Karpas-422 (cell line): ENCODE results near the gene PTPRM. TPM values are rescaled to one million over a fixed set of nuclear protein-coding genes. Genes with fewer than 3 reads are reported as not detected.

Experiments
- DNase-seq: peaks from one replicate; pipeline ENCODE4 v3.0.0-alpha.2; 2015
- H2AFZ ChIP-seq: fragments of 200-600 bp; sonication (generic); 2 replicates; pipeline ENCODE4 v1.6.1; 2014; ENCODE audit warnings: antibody characterized with exemption, low read length, mixed read lengths
- H3K27ac ChIP-seq: fragments of 200-600 bp; sonication (generic); 2 replicates; pipeline ENCODE4 v1.5.1; 2014; ENCODE audit warnings: mild to moderate bottlenecking, low read length, moderate library complexity
- H3K27me3 ChIP-seq: fragments of 200-600 bp; sonication (generic); 2 replicates; pipeline ENCODE4 v1.6.1; 2014; ENCODE audit warnings: low read length, mixed read lengths
- H3K36me3 ChIP-seq: fragments of 200-600 bp; sonication (generic); 2 replicates; pipeline ENCODE4 v1.6.1; 2014; ENCODE audit warnings: low read length, mixed read lengths; ENCODE audit not compliant: insufficient read depth
- H3K4me1 ChIP-seq: fragments of 200-600 bp; sonication (generic); 2 replicates; pipeline ENCODE4 v1.6.1; 2014; ENCODE audit warnings: mild to moderate bottlenecking, low read length, mixed read lengths
- H3K4me2 ChIP-seq: fragments of 200-600 bp; sonication (generic); 2 replicates; pipeline ENCODE4 v1.6.1; 2014; ENCODE audit warnings: low read length, low read depth, mild to moderate bottlenecking; ENCODE audit not compliant: poor library complexity, severe bottlenecking
- H3K4me3 ChIP-seq: fragments of 200-600 bp; sonication (generic); 2 replicates; pipeline ENCODE4 v1.5.1; 2014; ENCODE audit warnings: mild to moderate bottlenecking, antibody characterized with exemption, low read length, mixed read lengths
- H3K79me2 ChIP-seq: fragments of 200-600 bp; sonication (generic); 2 replicates; pipeline ENCODE4 v1.6.1; 2014; ENCODE audit warnings: mild to moderate bottlenecking, low read length, mixed read lengths
- H3K9ac ChIP-seq: fragments of 200-600 bp; sonication (generic); 2 replicates; pipeline ENCODE4 v1.6.0; 2014; ENCODE audit warnings: low read length
- H3K9me2 ChIP-seq: fragments of 200-600 bp; sonication (generic), shearing (Covaris generic); replicated peaks from 2 replicates; pipeline ENCODE4 v1.6.0; 2014; ENCODE audit warnings: mild to moderate bottlenecking, low read length, moderate library complexity; ENCODE audit not compliant: insufficient read depth
- H3K9me3 ChIP-seq: fragments of 300-700, 200-600 bp; sonication (generic); 2 replicates; pipeline ENCODE4 v1.6.1; 2014; ENCODE audit warnings: low read length, mixed read lengths
- H4K20me1 ChIP-seq: fragments of 200-600 bp; sonication (generic); 2 replicates; pipeline ENCODE4 v1.6.1; 2014; ENCODE audit warnings: mild to moderate bottlenecking, antibody characterized with exemption, low read length, low read depth; ENCODE audit not compliant: insufficient read depth
- total RNA-seq: library from RNA; depleted of rRNA; stranded (reverse); fragments of >200 nt; shearing (Covaris generic); gene quantifications from 2 replicates; pipeline ENCODE4 v1.2.3, GENCODE V29; 2014; ENCODE audit warnings: low replicate concordance

The PTPRM gene
- total RNA-seq, 1 experiment from 2014 or later = not detected

DNA sequence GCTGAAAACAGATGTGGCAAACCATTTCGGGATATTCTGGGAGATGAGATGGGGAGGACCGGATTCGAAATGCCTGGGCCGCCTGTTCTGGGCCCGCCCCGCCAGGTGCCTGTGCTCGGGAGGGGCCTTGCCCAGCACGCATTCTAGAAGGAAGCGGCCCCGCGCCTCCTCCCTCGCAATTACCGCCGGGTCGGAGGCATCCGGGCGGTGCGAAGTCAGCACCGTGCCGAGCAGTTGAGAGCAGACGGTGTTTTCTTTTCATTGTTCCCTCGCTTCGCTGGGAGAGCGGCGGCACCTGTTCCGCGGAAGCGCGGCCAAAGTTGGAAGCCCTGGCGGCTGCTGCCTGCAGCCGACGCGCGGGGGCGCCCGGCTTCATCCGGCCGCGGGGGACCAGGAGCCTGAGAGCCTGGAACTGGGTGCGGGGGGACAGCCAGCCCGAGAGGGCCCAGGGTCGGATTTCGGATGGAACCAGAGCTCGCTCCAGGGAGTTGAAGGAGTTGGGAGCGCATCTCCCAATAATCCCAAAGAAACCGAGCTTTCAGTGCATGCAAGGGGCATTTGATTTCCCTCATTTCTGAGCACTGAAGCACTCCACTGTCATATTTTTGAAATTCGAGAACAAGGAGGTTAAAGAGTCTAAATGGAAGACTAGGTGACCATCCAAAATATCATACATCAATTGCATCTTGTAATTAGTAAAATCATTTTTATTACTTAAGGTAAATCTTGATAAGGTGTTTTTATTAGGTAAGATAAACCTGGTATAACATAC lies 800.3 kb downstream of the PTPRM start:
- H3K4me2 ChIP-seq = no peak overlapping the region
- H3K27ac ChIP-seq = no peak overlapping the region
- H2AFZ ChIP-seq = no peak overlapping the region

DNA sequence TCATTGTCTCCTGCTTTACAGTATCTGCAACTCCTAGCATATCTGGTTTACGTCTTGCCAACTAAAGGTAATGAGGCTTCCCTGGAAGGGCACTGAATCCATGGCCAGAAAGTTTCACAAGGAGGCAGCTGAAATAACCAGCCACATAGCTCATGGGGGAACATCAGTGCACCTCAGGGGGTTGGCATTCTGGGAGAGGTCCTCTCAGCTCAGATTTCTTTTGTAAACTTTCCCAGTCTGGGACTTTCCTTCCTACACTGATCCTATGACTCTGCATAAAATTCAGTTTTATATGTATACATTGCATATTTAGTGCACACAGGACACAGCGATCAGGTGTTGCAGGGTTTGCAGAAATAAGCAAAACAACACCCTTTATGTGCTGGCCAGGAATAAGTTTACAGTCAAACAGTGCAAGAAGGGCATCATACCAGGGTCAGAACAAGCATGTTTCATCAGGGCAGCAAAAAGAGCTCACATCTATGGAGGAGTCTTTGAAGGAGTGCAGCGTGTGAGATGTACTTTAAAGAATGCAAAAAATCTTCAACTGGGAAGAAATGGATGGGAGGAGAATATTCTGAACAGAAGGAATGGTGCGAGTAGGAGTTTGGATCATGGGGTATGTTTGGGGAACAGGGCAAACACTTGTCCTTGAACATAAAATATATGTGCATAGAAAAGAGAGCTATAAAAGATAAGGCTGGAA lies 801.5 kb downstream of the PTPRM start:
- H3K9me2 ChIP-seq = no peaks in the 10 kb centered on the region
- H2AFZ ChIP-seq = no peak overlapping the region
- H3K4me3 ChIP-seq = no peak overlapping the region
- H4K20me1 ChIP-seq = no peaks in the 10 kb centered on the region
- H3K79me2 ChIP-seq = no peaks in the 10 kb centered on the region
- H3K36me3 ChIP-seq = no peaks in the 10 kb centered on the region
- no peaks in the 10 kb centered on the region for H3K9me3 ChIP-seq
- no peaks in the 10 kb centered on the region for H3K4me1 ChIP-seq
- no peaks in the 10 kb centered on the region for H3K27me3 ChIP-seq
- no peak overlapping the region for H3K9ac ChIP-seq
- no peak overlapping the region for H3K4me2 ChIP-seq
- DNase-seq = no peak
- H3K27ac ChIP-seq = no peak overlapping the region

More for the DNA sequence above, 800.3 kb downstream of the PTPRM start:
- Histone ChIP-seq H3K9me3 (no peaks in the 10 kb centered on the region), H3K4me3 (no peak overlapping the region), H4K20me1 (no peaks in the 10 kb centered on the region), H3K79me2 (no peaks in the 10 kb centered on the region), H3K27me3 (no peaks in the 10 kb centered on the region), H3K36me3 (no peaks in the 10 kb centered on the region), H3K9me2 (no peaks in the 10 kb centered on the region), H3K4me1 (no peaks in the 10 kb centered on the region), H3K9ac (no peak overlapping the region)
- DNase-seq = no peak

DNA sequence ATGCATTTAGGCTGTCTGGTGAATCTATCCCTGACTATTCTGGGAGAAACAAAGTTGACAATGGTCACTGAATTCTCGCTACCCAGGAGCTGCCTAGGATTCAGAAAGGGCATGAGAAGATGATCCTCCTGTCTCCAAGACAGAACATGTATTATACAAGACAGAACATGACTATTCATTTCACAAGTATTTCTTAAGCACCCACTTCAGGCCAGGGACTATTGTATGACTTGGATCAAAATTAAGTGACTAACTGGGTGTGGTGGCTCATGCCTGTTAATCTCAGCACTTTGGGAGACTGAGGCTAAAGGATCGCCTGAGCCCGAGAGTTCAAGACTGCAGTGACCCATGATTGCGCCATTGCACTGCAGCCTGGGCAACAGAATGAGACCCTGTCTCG lies 806.4 kb downstream of the PTPRM start:
- H3K4me1 ChIP-seq = no peaks in the 10 kb centered on the region
- no peak overlapping the region for H3K4me2 ChIP-seq
- H3K9ac ChIP-seq = no peak overlapping the region
- H2AFZ ChIP-seq = no peak overlapping the region
- no peaks in the 10 kb centered on the region for H3K36me3 ChIP-seq
- no peak overlapping the region for H3K4me3 ChIP-seq
- H3K27ac ChIP-seq = no peak overlapping the region
- no peaks in the 10 kb centered on the region for H3K79me2 ChIP-seq
- DNase-seq = no peak
- no peaks in the 10 kb centered on the region for H3K27me3 ChIP-seq
- H3K9me3 ChIP-seq = no peaks in the 10 kb centered on the region
- no peaks in the 10 kb centered on the region for H3K9me2 ChIP-seq
- H4K20me1 ChIP-seq = no peaks in the 10 kb centered on the region

DNA sequence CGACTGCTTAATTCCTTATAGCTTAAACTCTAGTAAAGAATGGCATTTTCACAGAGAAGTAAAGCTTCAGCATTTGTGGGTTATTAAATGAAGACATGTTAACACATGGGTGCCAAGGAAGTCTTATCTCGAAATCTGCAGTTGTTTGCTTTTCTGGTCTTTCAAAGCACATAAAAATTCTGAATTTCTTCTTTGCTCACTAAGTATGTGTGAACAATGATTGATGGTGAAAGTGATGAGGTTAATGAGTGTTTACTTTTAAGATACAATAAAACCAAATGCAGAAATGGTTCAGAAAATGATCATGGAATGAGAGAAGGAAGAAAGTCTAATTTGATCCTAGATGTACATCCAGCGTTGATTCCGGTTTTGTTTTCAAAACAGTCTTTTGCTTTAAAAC lies 807.6 kb downstream of the PTPRM start:
- H3K27ac ChIP-seq = no peak overlapping the region
- no peaks in the 10 kb centered on the region for H3K27me3 ChIP-seq
- no peaks in the 10 kb centered on the region for H3K9me2 ChIP-seq
- H2AFZ ChIP-seq = no peak overlapping the region
- H3K36me3 ChIP-seq = no peaks in the 10 kb centered on the region
- no peaks in the 10 kb centered on the region for H3K79me2 ChIP-seq
- H3K9ac ChIP-seq = no peak overlapping the region
- no peak overlapping the region for H3K4me2 ChIP-seq
- H3K9me3 ChIP-seq = no peaks in the 10 kb centered on the region
- H4K20me1 ChIP-seq = no peaks in the 10 kb centered on the region
- no peaks in the 10 kb centered on the region for H3K4me1 ChIP-seq
- no peak for DNase-seq
- H3K4me3 ChIP-seq = no peak overlapping the region

DNA sequence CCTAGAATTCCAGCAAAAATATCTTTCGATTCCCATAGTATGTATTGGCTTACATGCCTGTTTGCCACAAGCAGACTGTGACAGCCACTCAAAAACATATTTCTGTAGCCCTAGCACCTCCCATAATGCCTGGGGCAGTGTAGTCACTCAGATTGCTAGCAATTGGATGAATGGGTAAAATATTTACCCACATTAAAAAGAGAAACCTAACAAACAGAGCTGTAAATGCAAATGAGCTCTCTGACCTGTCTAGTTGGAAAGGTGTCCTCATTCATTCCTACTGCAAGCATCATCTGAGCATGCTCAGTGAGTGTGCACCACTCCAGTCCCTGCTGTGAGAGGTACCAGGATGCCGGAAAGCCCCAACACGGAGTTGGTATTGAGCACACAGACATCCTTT lies 808.1 kb downstream of the PTPRM start:
- no peak overlapping the region for H3K4me2 ChIP-seq
- no peaks in the 10 kb centered on the region for H3K79me2 ChIP-seq
- H4K20me1 ChIP-seq = no peaks in the 10 kb centered on the region
- no peak overlapping the region for H3K4me3 ChIP-seq
- H3K4me1 ChIP-seq = no peaks in the 10 kb centered on the region
- H3K27ac ChIP-seq = no peak overlapping the region
- H3K9me3 ChIP-seq = no peaks in the 10 kb centered on the region
- no peak overlapping the region for H2AFZ ChIP-seq
- H3K9ac ChIP-seq = no peak overlapping the region
- H3K36me3 ChIP-seq = no peaks in the 10 kb centered on the region
- H3K27me3 ChIP-seq = no peaks in the 10 kb centered on the region
- no peak for DNase-seq
- H3K9me2 ChIP-seq = no peaks in the 10 kb centered on the region

DNA sequence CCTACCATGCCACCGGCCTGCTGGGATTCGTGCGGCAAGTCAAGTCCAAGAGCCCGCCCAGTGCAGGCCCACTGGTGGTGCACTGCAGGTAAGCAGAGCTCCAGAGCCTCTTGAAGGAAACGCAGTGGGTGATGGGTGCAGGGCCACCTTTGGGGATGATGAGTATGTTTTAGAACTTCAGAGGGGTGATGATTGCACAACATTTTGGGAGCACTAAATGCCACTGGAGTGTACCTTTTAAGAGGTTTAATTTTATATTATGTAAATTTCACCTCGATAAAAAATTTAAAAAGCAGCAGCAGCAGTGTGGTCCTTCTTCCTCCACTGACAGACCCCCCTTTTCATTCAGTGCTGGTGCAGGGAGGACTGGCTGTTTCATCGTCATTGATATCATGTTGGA lies 809.0 kb downstream of the PTPRM start:
- Histone ChIP-seq H3K27ac (no peak overlapping the region), H3K79me2 (no peaks in the 10 kb centered on the region), H3K4me3 (no peak overlapping the region), H3K9ac (no peak overlapping the region), H3K4me1 (no peaks in the 10 kb centered on the region), H4K20me1 (no peaks in the 10 kb centered on the region), H3K4me2 (no peak overlapping the region), H3K27me3 (no peaks in the 10 kb centered on the region), H3K9me2 (no peaks in the 10 kb centered on the region), H3K36me3 (no peaks in the 10 kb centered on the region), H3K9me3 (no peaks in the 10 kb centered on the region), H2AFZ (no peak overlapping the region)
- DNase-seq = no peak

DNA sequence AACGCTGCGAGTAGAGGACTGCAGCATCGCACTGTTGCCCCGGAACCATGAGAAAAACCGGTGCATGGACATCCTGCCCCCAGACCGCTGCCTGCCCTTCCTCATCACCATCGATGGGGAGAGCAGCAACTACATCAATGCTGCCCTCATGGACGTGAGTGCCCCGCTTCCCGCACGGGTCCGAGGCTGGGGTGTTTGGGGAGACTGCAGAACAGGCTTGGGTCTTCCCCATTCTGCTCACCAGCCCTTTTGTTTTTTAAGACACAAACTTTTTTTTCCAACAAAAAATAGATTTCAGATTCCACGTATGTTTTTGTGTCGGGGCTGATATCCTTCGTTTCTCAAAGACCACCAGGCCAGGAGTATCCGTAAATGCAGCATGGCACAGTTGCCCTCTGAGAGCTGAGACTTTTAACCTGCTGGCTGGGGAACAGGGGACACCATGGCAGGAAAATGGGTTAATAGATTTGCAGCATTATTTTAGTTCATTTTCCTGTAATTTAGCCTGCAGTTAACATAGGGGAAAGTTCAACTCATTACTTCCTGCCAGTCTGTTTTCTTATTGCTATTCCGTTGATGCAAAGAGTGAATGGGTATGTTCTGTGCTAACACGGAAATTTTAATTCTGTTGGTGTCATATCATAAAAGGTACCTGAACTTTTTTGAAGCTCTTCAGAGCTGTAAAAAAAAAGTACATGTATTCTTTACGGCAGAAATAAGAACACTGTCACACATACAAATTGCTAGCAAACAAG lies 812.2 kb downstream of the PTPRM start:
- H3K4me3 ChIP-seq = no peak overlapping the region
- no peaks in the 10 kb centered on the region for H3K9me2 ChIP-seq
- H4K20me1 ChIP-seq = no peaks in the 10 kb centered on the region
- no peak for DNase-seq
- H3K27ac ChIP-seq = no peak overlapping the region
- no peaks in the 10 kb centered on the region for H3K79me2 ChIP-seq
- no peaks in the 10 kb centered on the region for H3K27me3 ChIP-seq
- no peak overlapping the region for H3K9ac ChIP-seq
- no peak overlapping the region for H2AFZ ChIP-seq
- no peak overlapping the region for H3K4me2 ChIP-seq
- H3K4me1 ChIP-seq = peaks cover 9% of the 10 kb centered on the region
- H3K36me3 ChIP-seq = no peaks in the 10 kb centered on the region
- no peaks in the 10 kb centered on the region for H3K9me3 ChIP-seq

DNA sequence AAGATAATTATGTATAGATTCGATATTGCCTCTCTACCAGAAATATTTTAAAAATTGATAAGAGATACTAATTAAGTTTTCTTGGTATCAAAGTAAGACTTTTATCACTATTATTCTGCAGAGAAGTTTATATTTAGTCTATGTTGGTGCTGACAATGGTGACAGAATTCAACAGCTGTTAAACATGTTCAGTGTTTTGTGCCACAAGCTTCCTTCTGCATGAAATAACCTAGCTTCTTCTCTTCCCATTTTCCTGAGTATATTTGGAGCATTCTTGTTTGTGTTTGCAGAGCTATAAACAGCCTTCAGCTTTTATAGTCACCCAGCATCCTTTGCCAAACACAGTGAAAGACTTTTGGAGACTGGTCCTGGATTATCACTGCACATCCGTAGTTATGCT lies 812.9 kb downstream of the PTPRM start:
- H4K20me1 ChIP-seq = no peaks in the 10 kb centered on the region
- no peak overlapping the region for H2AFZ ChIP-seq
- H3K4me1 ChIP-seq = peaks cover 9% of the 10 kb centered on the region
- no peaks in the 10 kb centered on the region for H3K79me2 ChIP-seq
- no peaks in the 10 kb centered on the region for H3K9me2 ChIP-seq
- H3K27me3 ChIP-seq = no peaks in the 10 kb centered on the region
- H3K4me2 ChIP-seq = no peak overlapping the region
- H3K27ac ChIP-seq = no peak overlapping the region
- no peak overlapping the region for H3K4me3 ChIP-seq
- DNase-seq = no peak
- H3K9me3 ChIP-seq = no peaks in the 10 kb centered on the region
- H3K36me3 ChIP-seq = no peaks in the 10 kb centered on the region
- no peak overlapping the region for H3K9ac ChIP-seq
